ENCODE results near the gene PTDSS2. TPM values are rescaled to one million over a fixed set of nuclear protein-coding genes. Genes with fewer than 3 reads are reported as not detected.
A peak's percentile ranks its signal among the peaks of the same experiment; 100 is the strongest.

The PTDSS2 gene
- total and polyA plus RNA-seq, 11 donors = 20.3 to 43.0 (median 25.7) TPM

DNA sequence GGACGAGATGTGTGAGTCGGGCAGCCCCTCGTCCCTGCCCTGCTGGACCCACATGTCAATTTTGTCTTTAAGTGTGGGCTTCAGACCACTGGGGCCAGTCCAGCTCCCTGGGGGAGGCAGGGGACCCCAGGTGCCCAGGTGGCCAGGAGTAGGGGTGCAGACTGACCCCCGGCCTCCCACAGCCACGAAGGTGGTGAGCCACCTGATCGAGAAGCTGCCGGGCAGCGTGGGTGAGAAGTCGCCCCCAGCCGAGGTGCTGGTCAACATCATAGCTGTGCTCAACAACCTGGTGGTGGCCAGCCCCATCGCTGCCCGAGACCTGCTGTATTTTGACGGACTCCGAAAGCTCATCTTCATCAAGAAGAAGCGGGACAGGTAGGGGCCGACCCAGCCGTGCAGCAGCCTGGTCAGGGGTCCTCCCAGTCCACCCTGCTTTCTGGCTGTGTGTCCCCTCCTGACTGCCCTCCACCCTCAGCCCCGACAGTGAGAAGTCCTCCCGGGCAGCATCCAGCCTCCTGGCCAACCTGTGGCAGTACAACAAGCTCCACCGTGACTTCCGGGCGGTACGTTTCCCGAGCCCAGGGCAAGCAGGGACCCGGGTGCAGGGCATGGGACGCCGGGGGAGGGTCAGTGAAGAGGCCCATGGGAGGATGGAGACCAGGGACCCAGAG is 46.2 kb upstream of the PTDSS2 start:
- ATAC-seq (no peak), DNase-seq (peak in 4 of 5 donors; percentile 12 to 63 (median 22))
- Histone ChIP-seq H3K27ac (no peak overlapping the region), H3K36me3 (no peaks in the 10 kb centered on the region), H3K27me3 (peaks cover 0 to 21% (median 7%) of the 10 kb centered on the region in 9 donors), H3K4me3 (no peak overlapping the region), H3K4me1 (peaks cover 0 to 34% (median 15%) of the 10 kb centered on the region in 12 donors), H3K9me3 (no peaks in the 10 kb centered on the region)
- intact Hi-C loops (cut with DNase I) = loop anchor here in 1 of 10 donors (10.0 kb wide), 1 partner anchor 111 kb away; no protein-coding TSS in a partner anchor
- TF ChIP-seq, protein P1, sequence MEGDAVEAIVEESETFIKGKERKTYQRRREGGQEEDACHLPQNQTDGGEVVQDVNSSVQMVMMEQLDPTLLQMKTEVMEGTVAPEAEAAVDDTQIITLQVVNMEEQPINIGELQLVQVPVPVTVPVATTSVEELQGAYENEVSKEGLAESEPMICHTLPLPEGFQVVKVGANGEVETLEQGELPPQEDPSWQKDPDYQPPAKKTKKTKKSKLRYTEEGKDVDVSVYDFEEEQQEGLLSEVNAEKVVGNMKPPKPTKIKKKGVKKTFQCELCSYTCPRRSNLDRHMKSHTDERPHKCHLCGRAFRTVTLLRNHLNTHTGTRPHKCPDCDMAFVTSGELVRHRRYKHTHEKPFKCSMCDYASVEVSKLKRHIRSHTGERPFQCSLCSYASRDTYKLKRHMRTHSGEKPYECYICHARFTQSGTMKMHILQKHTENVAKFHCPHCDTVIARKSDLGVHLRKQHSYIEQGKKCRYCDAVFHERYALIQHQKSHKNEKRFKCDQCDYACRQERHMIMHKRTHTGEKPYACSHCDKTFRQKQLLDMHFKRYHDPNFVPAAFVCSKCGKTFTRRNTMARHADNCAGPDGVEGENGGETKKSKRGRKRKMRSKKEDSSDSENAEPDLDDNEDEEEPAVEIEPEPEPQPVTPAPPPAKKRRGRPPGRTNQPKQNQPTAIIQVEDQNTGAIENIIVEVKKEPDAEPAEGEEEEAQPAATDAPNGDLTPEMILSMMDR (IDR thresholded peaks at IDR 0.05) = no peak
- TF ChIP-seq POLR2A (IDR thresholded peaks at IDR 0.05) = no peak
- WGBS, 4 donors = 85 to 91% (median 89%) methylated on average over 3 to 27 of the region's 27 CpGs

DNA sequence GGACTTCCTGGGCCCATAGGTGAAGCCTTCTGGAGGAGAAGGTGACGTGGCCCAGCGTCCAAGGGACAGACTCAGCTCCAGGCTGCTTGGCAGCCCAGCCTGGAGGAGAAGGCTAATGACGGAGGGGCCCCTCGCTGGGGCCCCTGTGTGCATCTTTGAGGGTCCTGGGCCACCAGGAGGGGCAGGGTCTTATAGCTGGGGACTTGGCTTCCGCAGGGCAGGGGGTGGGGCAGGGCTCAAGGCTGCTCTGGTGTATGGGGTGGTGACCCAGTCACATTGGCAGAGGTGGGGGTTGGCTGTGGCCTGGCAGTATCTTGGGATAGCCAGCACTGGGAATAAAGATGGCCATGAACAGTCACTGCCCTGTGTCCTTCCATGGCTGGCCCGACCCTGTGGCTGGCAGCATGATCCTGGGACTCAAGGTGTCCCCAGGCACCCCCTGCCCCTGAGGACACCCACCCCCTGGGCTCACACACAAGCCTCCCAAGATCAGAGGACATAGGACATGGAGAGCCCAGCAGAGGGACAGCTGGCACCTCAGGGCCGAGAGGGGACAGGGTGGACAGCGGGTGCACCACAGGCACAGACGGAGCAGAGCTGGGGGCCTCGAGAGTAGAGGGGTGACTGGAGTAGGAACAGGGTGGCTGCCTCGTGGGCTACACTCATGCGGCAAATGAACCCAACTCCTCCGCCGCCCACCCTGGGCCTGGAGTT is 45.4 kb upstream of the PTDSS2 start:
- no peaks in the 10 kb centered on the region for H3K9me3 ChIP-seq
- H3K27ac ChIP-seq = no peak overlapping the region
- H3K27me3 ChIP-seq = peaks cover 0 to 17% (median 6%) of the 10 kb centered on the region in 9 donors
- H3K4me1 ChIP-seq = peaks cover 0 to 33% (median 15%) of the 10 kb centered on the region in 12 donors
- DNase-seq (peak in 1 of 5 donors; percentile 25), ATAC-seq (no peak)
- 91 to 95% (median 95%) methylated on average over 11 to 14 of the region's 14 CpGs for WGBS, 4 donors
- intact Hi-C loops (cut with DNase I) = loop anchor here in 7 of 10 donors (1.0 to 10.0 kb wide), 6 partner anchors 43 to 114 kb away; partner anchors contain the start of genes RNH1 (in 2 of the 7) and PTDSS2 (in 1 of the 7)
- TF ChIP-seq POLR2A (IDR thresholded peaks at IDR 0.05) = no peak
- no peak overlapping the region for H3K4me3 ChIP-seq
- H3K36me3 ChIP-seq = no peaks in the 10 kb centered on the region

DNA sequence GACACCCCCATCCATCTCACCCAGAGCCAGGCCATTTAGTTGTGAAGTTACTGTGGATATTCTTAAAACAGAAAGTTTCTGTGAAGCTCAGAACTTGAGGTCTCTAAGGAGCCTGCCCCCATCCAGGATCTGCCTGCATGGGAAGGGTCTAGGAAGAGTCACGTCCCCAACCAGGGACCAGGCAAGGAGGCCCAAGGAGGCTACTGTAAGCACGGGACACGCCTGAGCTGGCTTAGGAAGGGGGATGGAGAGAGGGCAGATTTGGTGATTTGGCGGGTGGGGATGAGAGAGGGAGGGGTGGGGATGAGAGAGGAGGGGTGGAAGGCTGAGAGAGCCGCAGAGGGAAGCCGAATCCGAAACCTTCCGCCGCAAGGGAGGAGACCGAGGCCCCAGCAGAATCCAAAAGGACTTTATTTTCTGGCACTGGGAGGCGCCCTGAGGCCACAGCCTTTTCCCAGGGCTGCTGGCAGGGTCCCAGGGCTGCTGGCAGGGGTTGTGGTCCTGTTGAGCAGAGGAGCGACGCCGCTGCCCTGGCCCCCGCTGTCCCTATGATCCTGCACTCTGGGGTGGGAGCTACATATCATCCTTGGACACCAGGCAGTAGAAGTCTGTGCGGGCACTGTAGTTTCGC is 44.6 kb upstream of the PTDSS2 start:
- peaks cover 0 to 25% (median 15%) of the 10 kb centered on the region in 12 donors for H3K4me1 ChIP-seq
- intact Hi-C loops (cut with DNase I) = loop anchor here in 7 of 10 donors (1.0 to 10.0 kb wide), 6 partner anchors 42 to 113 kb away; partner anchors contain the start of genes RNH1 (in 2 of the 7) and PTDSS2 (in 1 of the 7)
- H3K27ac ChIP-seq = no peak overlapping the region
- TF ChIP-seq POLR2A (IDR thresholded peaks at IDR 0.05) = no peak
- TF ChIP-seq, protein P1 (IDR thresholded peaks at IDR 0.05) = peak in 2 of 12 donors; percentile 11 to 15
- H3K4me3 ChIP-seq = peak overlapping the region in 2 of 12 donors; percentile 67 to 72
- no peaks in the 10 kb centered on the region for H3K9me3 ChIP-seq
- peaks cover 0 to 10% (median 0%) of the 10 kb centered on the region in 9 donors for H3K27me3 ChIP-seq
- peak in 4 of 5 donors; percentile 37 to 73 (median 66) for DNase-seq
- 73 to 87% (median 75%) methylated on average over 13 to 17 of the region's 17 CpGs for WGBS, 4 donors
- peak; percentile 1 to 28 (median 18) for ATAC-seq
- H3K36me3 ChIP-seq = no peaks in the 10 kb centered on the region

DNA sequence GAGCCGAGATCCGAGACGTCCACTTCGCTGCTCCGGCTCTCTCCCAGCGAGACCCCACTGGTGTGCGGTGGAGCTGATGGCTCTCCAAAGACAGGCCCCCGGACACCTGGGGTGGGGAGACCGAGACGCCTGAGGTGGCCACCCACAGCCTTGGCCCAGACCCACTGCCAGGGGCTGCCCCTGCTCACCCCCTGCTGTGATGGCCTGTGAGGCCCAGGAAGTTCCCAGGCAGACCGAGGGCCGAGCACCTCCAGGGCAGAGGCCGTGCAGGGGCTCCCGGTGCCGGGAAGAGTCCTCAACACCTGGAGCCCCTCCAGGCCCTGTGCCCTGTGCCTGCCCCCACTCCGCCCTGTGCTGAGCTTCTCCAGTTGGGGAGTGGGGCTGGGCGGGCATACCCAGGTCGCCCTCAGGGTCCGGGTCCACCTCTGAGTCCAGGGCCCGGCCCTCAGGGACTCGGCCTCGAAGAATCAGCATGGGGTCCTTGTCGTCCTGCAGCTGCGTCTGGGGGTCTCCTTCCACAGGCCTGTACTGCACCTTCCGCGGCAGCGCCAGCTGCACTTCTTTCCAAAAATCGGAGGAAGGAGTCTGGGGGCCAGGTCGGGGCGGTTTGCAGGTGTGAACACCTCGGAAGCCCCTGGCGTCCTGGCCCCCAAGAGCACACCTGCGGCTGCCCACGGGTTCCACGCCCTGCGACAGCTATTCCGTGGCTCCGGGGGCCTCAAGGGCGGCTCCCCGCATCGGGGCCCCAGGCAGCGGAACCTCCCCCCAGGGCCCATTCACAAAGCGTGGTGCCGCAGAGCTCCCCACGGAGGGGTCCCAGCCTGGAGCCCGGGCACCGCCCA is 43.9 kb upstream of the PTDSS2 start:
- Histone ChIP-seq H3K4me3 (peak overlapping the region; percentile 49 to 76 (median 67)), H3K4me1 (peaks cover 0 to 24% (median 15%) of the 10 kb centered on the region in 12 donors), H3K9me3 (no peaks in the 10 kb centered on the region), H3K36me3 (no peaks in the 10 kb centered on the region), H3K27me3 (peaks cover 0 to 8% (median 0%) of the 10 kb centered on the region in 9 donors), H3K27ac (peak overlapping the region in 11 of 12 donors; percentile 28 to 82 (median 75))
- TF ChIP-seq, protein P1 (IDR thresholded peaks at IDR 0.05) = no peak
- TF ChIP-seq POLR2A (IDR thresholded peaks at IDR 0.05) = no peak
- 67 to 85% (median 78%) methylated on average over 14 to 47 of the region's 47 CpGs for WGBS, 4 donors
- ATAC-seq = peak in 3 of 4 donors; percentile 10 to 31 (median 25)
- intact Hi-C loops (cut with DNase I) = loop anchor here in 9 of 10 donors (1.0 to 10.0 kb wide), 7 partner anchors 41 to 112 kb away; partner anchors contain the start of genes RNH1 (in 2 of the 9) and PTDSS2 (in 1 of the 9)
- peak in 4 of 5 donors; percentile 23 to 65 (median 36) for DNase-seq

All from heart left ventricle (tissue), 16 donors.